SK-N-SH (cell line): Measurements from ENCODE around the gene SCAMP2. TPM values are rescaled to one million over a fixed set of nuclear protein-coding genes. Genes with fewer than 3 reads are reported as not detected.

ENCODE experiments used
- CTCF ChIA-PET: fragments of 300-600, 350-600 bp; formaldehyde crosslinking; extraction: SDS; loops from one replicate; lab custom pipeline; 2021; lab: Yijun Ruan, JAX
- POLR2A ChIA-PET: fragments of 350-600 bp; sonication (Branson Sonifier 250); formaldehyde crosslinking; extraction: SDS; loops from one replicate; lab custom pipeline; 2020; ENCODE audit warnings: antibody characterized with exemption, inconsistent platforms; lab: Yijun Ruan, JAX
- DNase-seq: peaks from one replicate; pipeline ENCODE4 v3.0.0; 2012
- H2AFZ ChIP-seq: fragments of 200-600 bp; sonication (generic); 2 replicates; pipeline ENCODE4 v1.8.1; 2016; ENCODE audit warnings: antibody characterized with exemption, mild to moderate bottlenecking, low read depth
- H3F3A ChIP-seq: fragments of 200-600 bp; sonication (generic); replicated peaks from 2 replicates; pipeline ENCODE3; 2016; ENCODE audit warnings: antibody characterized with exemption, mild to moderate bottlenecking; ENCODE audit not compliant: insufficient read depth
- H3K27ac ChIP-seq, 2 experiments: fragments of 200-500 bp in 1 of 2; fragments of 200-600 bp in 1 of 2; sonication (Bioruptor generic) in 1 of 2; sonication (generic), shearing (Covaris generic) in 1 of 2; 2 replicates each; pipeline versions ENCODE4 v1.5.1 to v1.6.1; 2014 to 2016; ENCODE audit warnings: low read depth in 2 of 2, inconsistent platforms in 1 of 2, low read length in 1 of 2, mild to moderate bottlenecking in 1 of 2, mixed read lengths in 1 of 2
- H3K27me3 ChIP-seq: fragments of 200-600 bp; sonication (generic), shearing (Covaris generic); 2 replicates; pipeline ENCODE4 v1.6.1; 2016; ENCODE audit warnings: mixed run types; ENCODE audit not compliant: insufficient read depth
- H3K36me3 ChIP-seq, 2 experiments: fragments of 200-500 bp in 1 of 2; fragments of 200-600 bp in 1 of 2; sonication (Bioruptor generic) in 1 of 2; sonication (generic) in 1 of 2; replicated peaks in 1 of 2; 2 replicates each; pipeline versions ENCODE3 to v1.5.1; 2014 to 2016; ENCODE audit warnings: low read length in 1 of 2, mild to moderate bottlenecking in 1 of 2; ENCODE audit not compliant: insufficient read depth in 2 of 2, control insufficient read depth in 1 of 2
- H3K4me1 ChIP-seq, 2 experiments: fragments of 200-500 bp in 1 of 2; fragments of 200-600 bp in 1 of 2; sonication (Bioruptor generic) in 1 of 2; sonication (generic), shearing (Covaris generic) in 1 of 2; 2 replicates each; pipeline versions ENCODE4 v1.5.1 to v1.6.1; 2014 to 2016; ENCODE audit warnings: low read depth in 1 of 2, low read length in 1 of 2, mixed run types in 1 of 2; ENCODE audit not compliant: insufficient read depth in 2 of 2, control insufficient read depth in 1 of 2
- H3K4me2 ChIP-seq: fragments of 200-600 bp; sonication (generic), shearing (Covaris generic); 2 replicates; pipeline ENCODE4 v1.6.1; 2017; ENCODE audit warnings: mixed run types
- H3K4me3 ChIP-seq, 2 experiments: fragments of 200-500 bp in 1 of 2; fragments of 200-600 bp in 1 of 2; sonication (Bioruptor generic) in 1 of 2; sonication (generic), shearing (Covaris generic) in 1 of 2; 2 replicates each; pipeline versions ENCODE4 v1.5.1 to v1.8.1; 2014 to 2016; ENCODE audit warnings: low read depth in 2 of 2, inconsistent platforms in 1 of 2, low read length in 1 of 2, mild to moderate bottlenecking in 1 of 2, mixed read lengths in 1 of 2, moderate library complexity in 1 of 2
- H3K79me2 ChIP-seq: fragments of 200-600 bp; sonication (generic); 2 replicates; pipeline ENCODE4 v1.8.1; 2017; ENCODE audit warnings: mild to moderate bottlenecking; ENCODE audit not compliant: insufficient read depth
- H3K9ac ChIP-seq: fragments of 200-600 bp; sonication (generic); 2 replicates; pipeline ENCODE4 v1.6.1; 2017; ENCODE audit warnings: mixed run types
- H3K9me2 ChIP-seq: fragments of 200-600 bp; sonication (generic); 2 replicates; pipeline ENCODE4 v1.6.1; 2017; ENCODE audit warnings: mixed run types
- H3K9me3 ChIP-seq: fragments of 200-600 bp; sonication (generic); 2 replicates; pipeline ENCODE4 v1.6.1; 2017; ENCODE audit warnings: mixed run types, mild to moderate bottlenecking, moderate library complexity
- H4K20me1 ChIP-seq: fragments of 200-600 bp; sonication (generic); 2 replicates; pipeline ENCODE4 v1.6.1; 2017; ENCODE audit warnings: mild to moderate bottlenecking, mixed run types; ENCODE audit not compliant: insufficient read depth
- CHD2 ChIP-seq: fragments of 150-350 bp; IDR thresholded peaks from 2 replicates; pipeline ENCODE4 v1.6.1; 2018; ENCODE audit warnings: low read length; ENCODE audit not compliant: partially characterized antibody
- EP300 ChIP-seq, 2 experiments: IDR thresholded peaks; 2 replicates each; pipeline versions ENCODE4 v1.4.0 to v1.6.1; 2012; ENCODE audit warnings: borderline replicate concordance in 1 of 2, low read depth in 1 of 2, low read length in 1 of 2
- EZH2phosphoT487 ChIP-seq: fragments of 200-600 bp; sonication (generic); IDR thresholded peaks from 2 replicates; pipeline ENCODE4 v1.6.1; 2017; ENCODE audit warnings: low read depth, mixed run types, mild to moderate bottlenecking, antibody characterized with exemption, moderate library complexity, borderline replicate concordance
- FOSL2 ChIP-seq: IDR thresholded peaks from 2 replicates; pipeline ENCODE4 v1.4.0; 2012; ENCODE audit warnings: low read depth, mild to moderate bottlenecking, moderate library complexity, borderline replicate concordance
- FOXM1 ChIP-seq: IDR thresholded peaks from 2 replicates; pipeline ENCODE4 v1.4.0; 2012; ENCODE audit warnings: low read depth, mild to moderate bottlenecking
- GABPA ChIP-seq: IDR thresholded peaks from 2 replicates; pipeline ENCODE4 v1.4.0; 2012; ENCODE audit warnings: low read depth, mild to moderate bottlenecking
- JUND ChIP-seq: IDR thresholded peaks from 2 replicates; pipeline ENCODE4 v1.4.0; 2012
- MEF2A ChIP-seq: IDR thresholded peaks from 2 replicates; pipeline ENCODE4 v1.4.0; 2012; ENCODE audit warnings: low read depth, borderline replicate concordance
- MXI1 ChIP-seq: IDR thresholded peaks from 2 replicates; pipeline ENCODE4 v1.6.1; 2012; ENCODE audit warnings: mild to moderate bottlenecking, low read depth, low read length, improper control_type of control experiment
- NRF1 ChIP-seq: IDR thresholded peaks from 2 replicates; pipeline ENCODE4 v1.6.1; 2012; ENCODE audit warnings: low read depth, mild to moderate bottlenecking, low read length
- POLR2AphosphoS5 ChIP-seq: IDR thresholded peaks from 2 replicates; pipeline ENCODE4 v1.6.1; 2012; ENCODE audit warnings: low read depth, low read length
- YY1 ChIP-seq: IDR thresholded peaks from 2 replicates; pipeline ENCODE4 v1.4.0; 2012; ENCODE audit warnings: low read depth, mild to moderate bottlenecking
- WGBS: methylation state at CpG from one replicate; pipeline ENCODE4 v1.1.6; 2017; ENCODE audit warnings: low lambda C conversion rate; 5-methylcytosine and 5-hydroxymethylcytosine counted together
- polyA plus RNA-seq, 3 experiments: library from polyadenylated mRNA; depleted of rRNA; stranded (reverse); fragments of >200 nt; gene quantifications; 2 replicates each; pipeline ENCODE4 v1.2.3, GENCODE V29; 2012
- TF ChIP-seq, protein P1 (sequence below): IDR thresholded peaks from 2 replicates; pipeline ENCODE4 v1.4.0; 2012; ENCODE audit warnings: low read depth, borderline replicate concordance
- TF ChIP-seq, protein P2 (sequence below): fragments of 150-350 bp; IDR thresholded peaks from 2 replicates; pipeline ENCODE4 v1.6.1; 2017; ENCODE audit warnings: antibody characterized with exemption, low read length, low read depth, borderline replicate concordance
- TF ChIP-seq, protein P3 (sequence below): fragments of 150-350 bp; IDR thresholded peaks from 2 replicates; pipeline ENCODE4 v1.6.1; 2016; ENCODE audit warnings: mild to moderate bottlenecking, low read depth, low read length
- TF ChIP-seq, protein P4 (sequence below): IDR thresholded peaks from 2 replicates; pipeline ENCODE4 v1.6.1; 2012; ENCODE audit warnings: mild to moderate bottlenecking, low read depth, low read length, moderate library complexity
- TF ChIP-seq, protein P5 (sequence below): IDR thresholded peaks from 2 replicates; pipeline ENCODE4 v1.4.0; 2012; ENCODE audit warnings: low read depth

The SCAMP2 gene
- polyA plus RNA-seq, 1 of the 3 experiments (the other 2 are of a cell fraction): 88.1 TPM

DNA sequence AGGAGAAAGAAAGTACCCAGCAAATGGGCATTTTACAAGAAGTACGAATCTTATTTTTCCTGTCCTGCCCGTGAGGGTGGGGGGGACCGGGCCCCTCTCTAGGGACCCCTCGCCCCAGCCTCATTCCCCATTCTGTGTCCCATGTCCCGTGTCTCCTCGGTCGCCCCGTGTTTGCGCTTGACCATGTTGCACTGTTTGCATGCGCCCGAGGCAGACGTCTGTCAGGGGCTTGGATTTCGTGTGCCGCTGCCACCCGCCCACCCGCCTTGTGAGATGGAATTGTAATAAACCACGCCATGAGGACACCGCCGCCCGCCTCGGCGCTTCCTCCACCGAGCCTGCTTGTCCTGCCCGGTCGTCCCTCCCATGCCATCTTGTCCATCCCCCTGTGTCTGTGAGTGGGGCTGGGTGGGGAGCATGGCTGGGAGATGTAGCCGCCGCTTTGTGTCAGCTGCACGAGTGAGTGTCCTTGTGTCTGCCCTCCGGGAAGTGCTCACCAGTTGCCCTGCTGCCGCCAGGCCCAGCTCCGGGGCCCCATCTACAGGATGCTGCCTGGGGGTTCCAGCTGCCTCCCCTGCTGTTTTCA, 70.2 kb downstream of the SCAMP2 start:
- H4K20me1 ChIP-seq: peaks cover 23% of the 10 kb centered on the region; the same call in 1 of the 2 replicates
- H3F3A ChIP-seq: no peaks in the 10 kb centered on the region
- TF ChIP-seq, protein P1, sequence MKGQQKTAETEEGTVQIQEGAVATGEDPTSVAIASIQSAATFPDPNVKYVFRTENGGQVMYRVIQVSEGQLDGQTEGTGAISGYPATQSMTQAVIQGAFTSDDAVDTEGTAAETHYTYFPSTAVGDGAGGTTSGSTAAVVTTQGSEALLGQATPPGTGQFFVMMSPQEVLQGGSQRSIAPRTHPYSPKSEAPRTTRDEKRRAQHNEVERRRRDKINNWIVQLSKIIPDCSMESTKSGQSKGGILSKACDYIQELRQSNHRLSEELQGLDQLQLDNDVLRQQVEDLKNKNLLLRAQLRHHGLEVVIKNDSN: no peak
- TF ChIP-seq, protein P2, sequence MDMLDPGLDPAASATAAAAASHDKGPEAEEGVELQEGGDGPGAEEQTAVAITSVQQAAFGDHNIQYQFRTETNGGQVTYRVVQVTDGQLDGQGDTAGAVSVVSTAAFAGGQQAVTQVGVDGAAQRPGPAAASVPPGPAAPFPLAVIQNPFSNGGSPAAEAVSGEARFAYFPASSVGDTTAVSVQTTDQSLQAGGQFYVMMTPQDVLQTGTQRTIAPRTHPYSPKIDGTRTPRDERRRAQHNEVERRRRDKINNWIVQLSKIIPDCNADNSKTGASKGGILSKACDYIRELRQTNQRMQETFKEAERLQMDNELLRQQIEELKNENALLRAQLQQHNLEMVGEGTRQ: no peak
- no peak for TF ChIP-seq MEF2A
- TF ChIP-seq JUND: no peak
- no peak for TF ChIP-seq EZH2phosphoT487
- no peak for TF ChIP-seq POLR2AphosphoS5
- TF ChIP-seq, protein P3, sequence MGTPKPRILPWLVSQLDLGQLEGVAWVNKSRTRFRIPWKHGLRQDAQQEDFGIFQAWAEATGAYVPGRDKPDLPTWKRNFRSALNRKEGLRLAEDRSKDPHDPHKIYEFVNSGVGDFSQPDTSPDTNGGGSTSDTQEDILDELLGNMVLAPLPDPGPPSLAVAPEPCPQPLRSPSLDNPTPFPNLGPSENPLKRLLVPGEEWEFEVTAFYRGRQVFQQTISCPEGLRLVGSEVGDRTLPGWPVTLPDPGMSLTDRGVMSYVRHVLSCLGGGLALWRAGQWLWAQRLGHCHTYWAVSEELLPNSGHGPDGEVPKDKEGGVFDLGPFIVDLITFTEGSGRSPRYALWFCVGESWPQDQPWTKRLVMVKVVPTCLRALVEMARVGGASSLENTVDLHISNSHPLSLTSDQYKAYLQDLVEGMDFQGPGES: no peak
- no peak for TF ChIP-seq FOSL2
- no peak for TF ChIP-seq YY1
- TF ChIP-seq, protein P4, sequence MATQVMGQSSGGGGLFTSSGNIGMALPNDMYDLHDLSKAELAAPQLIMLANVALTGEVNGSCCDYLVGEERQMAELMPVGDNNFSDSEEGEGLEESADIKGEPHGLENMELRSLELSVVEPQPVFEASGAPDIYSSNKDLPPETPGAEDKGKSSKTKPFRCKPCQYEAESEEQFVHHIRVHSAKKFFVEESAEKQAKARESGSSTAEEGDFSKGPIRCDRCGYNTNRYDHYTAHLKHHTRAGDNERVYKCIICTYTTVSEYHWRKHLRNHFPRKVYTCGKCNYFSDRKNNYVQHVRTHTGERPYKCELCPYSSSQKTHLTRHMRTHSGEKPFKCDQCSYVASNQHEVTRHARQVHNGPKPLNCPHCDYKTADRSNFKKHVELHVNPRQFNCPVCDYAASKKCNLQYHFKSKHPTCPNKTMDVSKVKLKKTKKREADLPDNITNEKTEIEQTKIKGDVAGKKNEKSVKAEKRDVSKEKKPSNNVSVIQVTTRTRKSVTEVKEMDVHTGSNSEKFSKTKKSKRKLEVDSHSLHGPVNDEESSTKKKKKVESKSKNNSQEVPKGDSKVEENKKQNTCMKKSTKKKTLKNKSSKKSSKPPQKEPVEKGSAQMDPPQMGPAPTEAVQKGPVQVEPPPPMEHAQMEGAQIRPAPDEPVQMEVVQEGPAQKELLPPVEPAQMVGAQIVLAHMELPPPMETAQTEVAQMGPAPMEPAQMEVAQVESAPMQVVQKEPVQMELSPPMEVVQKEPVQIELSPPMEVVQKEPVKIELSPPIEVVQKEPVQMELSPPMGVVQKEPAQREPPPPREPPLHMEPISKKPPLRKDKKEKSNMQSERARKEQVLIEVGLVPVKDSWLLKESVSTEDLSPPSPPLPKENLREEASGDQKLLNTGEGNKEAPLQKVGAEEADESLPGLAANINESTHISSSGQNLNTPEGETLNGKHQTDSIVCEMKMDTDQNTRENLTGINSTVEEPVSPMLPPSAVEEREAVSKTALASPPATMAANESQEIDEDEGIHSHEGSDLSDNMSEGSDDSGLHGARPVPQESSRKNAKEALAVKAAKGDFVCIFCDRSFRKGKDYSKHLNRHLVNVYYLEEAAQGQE: no peak
- no peak for TF ChIP-seq MXI1
- no peak for TF ChIP-seq GABPA
- TF ChIP-seq CHD2: no peak
- TF ChIP-seq, protein P5, sequence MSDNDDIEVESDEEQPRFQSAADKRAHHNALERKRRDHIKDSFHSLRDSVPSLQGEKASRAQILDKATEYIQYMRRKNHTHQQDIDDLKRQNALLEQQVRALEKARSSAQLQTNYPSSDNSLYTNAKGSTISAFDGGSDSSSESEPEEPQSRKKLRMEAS: no peak
- TF ChIP-seq FOXM1: no peak
- TF ChIP-seq NRF1: no peak
- no peak for TF ChIP-seq EP300 (IDR thresholded peaks at IDR 0.05; ENCODE audit: borderline replicate concordance in 1 of 2, low read depth in 1 of 2, low read length in 1 of 2)
- no peak for DNase-seq
- ChIA-PET CTCF (interaction anchor here (1.1 to 2.3 kb wide), 2 partner anchors 10 to 15 kb away, joined by 3 to 7 read pairs; no protein-coding TSS in a partner anchor), POLR2A (no interaction called here)
- no peaks in the 10 kb centered on the region for H3K27me3 ChIP-seq
- H3K9ac ChIP-seq: no peak overlapping the region
- no peak overlapping the region for H2AFZ ChIP-seq
- H3K27ac ChIP-seq: no peak overlapping the region
- peaks cover under 1% of the 10 kb centered on the region; the same call in 1 of the 2 replicates for H3K79me2 ChIP-seq
- no peaks in the 10 kb centered on the region for H3K4me1 ChIP-seq
- no peaks in the 10 kb centered on the region for H3K9me3 ChIP-seq
- WGBS: 92% methylated on average over 25 of the region's 31 CpGs
- H3K9me2 ChIP-seq: no peaks in the 10 kb centered on the region
- H3K36me3 ChIP-seq: peaks cover 0 to 55% of the 10 kb centered on the region in 2 experiments
- no peak overlapping the region; a peak in 1 of 4 replicates for H3K4me3 ChIP-seq
- H3K4me2 ChIP-seq: no peak overlapping the region
